Esophagus squamous epithelium (tissue), 5 donors: ENCODE data around the gene FGF11. TPM values are rescaled to one million over a fixed set of nuclear protein-coding genes. Genes with fewer than 3 reads are reported as not detected.
A peak's percentile ranks its signal among the peaks of the same experiment; 100 is the strongest.
"Not testable (repeated sequence)": the region's sequence is repeated elsewhere in the genome, so short reads cannot be mapped to it uniquely, and the experiment has no call there.

Source experiments
- DNase-seq: peaks from one replicate; lab custom pipeline; 2025; lab: John Stamatoyannopoulos, UW
- H3K27ac ChIP-seq, 4 donors: fragments of 200-600 bp; sonication (generic); one replicate each; pipeline ENCODE4 v1.5.1; 2016 to 2019; ENCODE audit warnings: mild to moderate bottlenecking in 1 of 4
- H3K27me3 ChIP-seq, 4 donors: fragments of 200-600 bp; sonication (generic); 1 replicate in 3 of 4; 2 replicates in 1 of 4; pipeline versions ENCODE4 v1.5.1 to v1.6.0; 2017 to 2021; ENCODE audit warnings: antibody characterized with exemption in 1 of 4
- H3K36me3 ChIP-seq, 3 donors: fragments of 200-600 bp; sonication (generic); one replicate each; pipeline ENCODE4 v1.5.1; 2016 to 2019
- H3K4me1 ChIP-seq, 3 donors: fragments of 200-600 bp; sonication (generic); one replicate each; pipeline ENCODE4 v1.5.1; 2017 to 2019
- H3K4me3 ChIP-seq, 4 donors: fragments of 200-600 bp; sonication (generic); 1 replicate in 3 of 4; 2 replicates in 1 of 4; pipeline ENCODE4 v1.5.1; 2016 to 2019; ENCODE audit warnings: mild to moderate bottlenecking in 2 of 4, moderate library complexity in 1 of 4
- H3K9me3 ChIP-seq, 3 donors: fragments of 200-600 bp; sonication (generic); one replicate each; pipeline ENCODE4 v1.5.1; 2016 to 2019
- CTCF ChIP-seq, 6 experiments: fragments of 450-650 bp in 4 of 6; fragments of 200-600 bp in 2 of 6; sonication (generic) in 2 of 6; IDR thresholded peaks; one replicate each; pipeline ENCODE4 v1.5.1; 2016 to 2019; ENCODE audit warnings: antibody characterized with exemption in 6 of 6, mild to moderate bottlenecking in 4 of 6, moderate library complexity in 4 of 6
- POLR2A ChIP-seq, 4 donors: fragments of 450-650 bp; IDR thresholded peaks; one replicate each; pipeline ENCODE4 v1.6.1; 2017; ENCODE audit warnings: antibody characterized with exemption in 4 of 4, mild to moderate bottlenecking in 4 of 4, moderate library complexity in 3 of 4
- WGBS, 2 donors: methylation state at CpG; one replicate each; pipeline ENCODE4 v1.1.5; 2018; 5-methylcytosine and 5-hydroxymethylcytosine counted together
- intact Hi-C: fragments of 100-400 bp; cut with DNase I; formaldehyde crosslinking; loops from one replicate; pipeline ENCODE4 v1.15.0; 2022
- total RNA-seq, 4 donors: library from RNA; depleted of rRNA; stranded (reverse); fragments of >200 nt; gene quantifications; one replicate each; pipeline ENCODE4 v1.1.0, GENCODE V29; 2016
- donor health status: DM: yes; HTN: yes; CAD: no.

Gene FGF11
- total RNA-seq, 4 donors from 2014 or later, result 2.7 to 18.1 (median 6.1) TPM

GRCh38 chr17:7478276-7479212, 39.2 kb downstream of the FGF11 start:
- peak overlapping the region; percentile 98 to 100 (median 99) for H3K27ac ChIP-seq
- 0 to 4% methylated on average over 4 to 21 of the region's 40 CpGs for WGBS, 2 donors
- peaks cover 45 to 92% (median 49%) of the 10 kb centered on the region in 3 donors for H3K4me1 ChIP-seq

GRCh38 chr17:7479213-7480088, 40.1 kb downstream of the FGF11 start, which contains the start of gene ZBTB4:
Gene ZBTB4 (minus strand): TSS chr17:7479631. CDS start chr17:7466801, 12,830 bp downstream.
- intact Hi-C loops, result loop anchor here (5.0 kb wide), 1 partner anchor 37 kb away; no protein-coding TSS in a partner anchor
- Histone ChIP-seq H3K4me1 (peaks cover 45 to 83% (median 47%) of the 10 kb centered on the region in 3 donors), H3K9me3 (no peaks in the 10 kb centered on the region), H3K27ac (peak within 1 kb of the TSS; percentile 98 to 100 (median 99)), H3K4me3 (peak within 1 kb of the TSS; percentile 79 to 100 (median 94)), H3K36me3 (no peaks in the 10 kb centered on the region), H3K27me3 (no peaks in the 10 kb centered on the region)
- TF ChIP-seq CTCF (IDR thresholded peaks at IDR 0.05), result no peak
- peak in 2 of 4 donors; percentile 51 to 80 for TF ChIP-seq POLR2A (IDR thresholded peaks at IDR 0.05)
- no peak for DNase-seq
- no CpG with 5 or more reads among the region's 92 CpGs for WGBS, 2 donors

More at GRCh38 chr17:7478276-7479212, 39.2 kb downstream of the FGF11 start:
- DNase-seq, result no peak
- Histone ChIP-seq H3K27me3 (no peaks in the 10 kb centered on the region), H3K4me3 (peak overlapping the region; percentile 79 to 100 (median 94)), H3K9me3 (no peaks in the 10 kb centered on the region), H3K36me3 (no peaks in the 10 kb centered on the region)
- intact Hi-C loops, result loop anchor here (5.0 kb wide), 1 partner anchor 36 kb away; no protein-coding TSS in a partner anchor
- TF ChIP-seq POLR2A (IDR thresholded peaks at IDR 0.05) (no peak), CTCF (IDR thresholded peaks at IDR 0.05) (peak in 2 of 6 experiments; percentile 4 to 19)

GRCh38 chr17:7480089-7480384, 40.7 kb downstream of the FGF11 start:
- no peaks in the 10 kb centered on the region for H3K27me3 ChIP-seq
- no peaks in the 10 kb centered on the region for H3K9me3 ChIP-seq
- intact Hi-C loops, result no loop called here
- WGBS, 2 donors, result 5% methylated on average over 4 of the region's 8 CpGs
- H3K4me3 ChIP-seq, result peak overlapping the region; percentile 79 to 100 (median 94)
- no peaks in the 10 kb centered on the region for H3K36me3 ChIP-seq
- peaks cover 45 to 78% (median 45%) of the 10 kb centered on the region in 3 donors for H3K4me1 ChIP-seq
- TF ChIP-seq POLR2A (IDR thresholded peaks at IDR 0.05) (no peak), CTCF (IDR thresholded peaks at IDR 0.05) (no peak)
- peak overlapping the region; percentile 98 to 100 (median 99) for H3K27ac ChIP-seq
- DNase-seq, result no peak

GRCh38 chr17:7481275-7481674, 42.0 kb downstream of the FGF11 start, which contains the start of gene SLC35G6:
Gene SLC35G6 (plus strand): TSS chr17:7481446. CDS start chr17:7481517, 71 bp downstream.
- WGBS, 2 donors, result 85 to 87% methylated on average over 4 of the region's 4 CpGs

GRCh38 chr17:7481842-7482741, 42.8 kb downstream of the FGF11 start:
- intact Hi-C loops, result not testable (repeated sequence)

More at GRCh38 chr17:7481275-7481674, 42.0 kb downstream of the FGF11 start, which contains the start of gene SLC35G6:
- H3K27me3 ChIP-seq, H3K36me3 ChIP-seq, H3K9me3 ChIP-seq, DNase-seq, intact Hi-C loops: not testable (repeated sequence)
- Histone ChIP-seq H3K27ac (peak within 1 kb of the TSS; percentile 98 to 100 (median 100)), H3K4me3 (peak within 1 kb of the TSS in 1 of 4 donors; percentile 92), H3K4me1 (peaks cover 37 to 78% (median 39%) of the 10 kb centered on the region in 3 donors)

GRCh38 chr17:7482742-7483088, 43.4 kb downstream of the FGF11 start:
- Histone ChIP-seq H3K4me1 (peaks cover 33 to 78% (median 38%) of the 10 kb centered on the region in 3 donors), H3K27ac (peak overlapping the region; percentile 98 to 100 (median 99)), H3K4me3 (peak overlapping the region in 3 of 4 donors; percentile 68 to 89 (median 71))
- WGBS, 2 donors, result 66 to 69% methylated on average over 4 to 5 of the region's 6 CpGs
- H3K27me3 ChIP-seq, DNase-seq, intact Hi-C loops, H3K36me3 ChIP-seq, H3K9me3 ChIP-seq: not testable (repeated sequence)

More at GRCh38 chr17:7481842-7482741, 42.8 kb downstream of the FGF11 start:
- H3K36me3 ChIP-seq, H3K9me3 ChIP-seq, DNase-seq, H3K27me3 ChIP-seq, H3K4me3 ChIP-seq: not testable (repeated sequence)
- Histone ChIP-seq H3K4me1 (peaks cover 35 to 78% (median 37%) of the 10 kb centered on the region in 3 donors), H3K27ac (peak overlapping the region; percentile 33 to 100 (median 99))
- 93 to 94% methylated on average over 16 to 19 of the region's 31 CpGs for WGBS, 2 donors
